ENCODE results near the gene NRG3.

NRG3 gene

GRCh38 chr10:82742898-82743297 lies 867.9 kb downstream of the NRG3 start:
- no peak for DNase-seq

- no peak for DNase-seq
Observed at GRCh38 chr10:82750538-82750937, 875.5 kb downstream of the NRG3 start.

GRCh38 chr10:82757397-82757796 lies 882.4 kb downstream of the NRG3 start:
- DNase-seq: no peak

- DNase-seq: no peak
Observed at GRCh38 chr10:82757901-82758300, 882.9 kb downstream of the NRG3 start.

- no peak for DNase-seq
Observed at GRCh38 chr10:82759050-82759449, 884.1 kb downstream of the NRG3 start.

- no peak for DNase-seq
Observed at GRCh38 chr10:82762641-82763040, 887.6 kb downstream of the NRG3 start.

GRCh38 chr10:82768040-82768439 lies 893.0 kb downstream of the NRG3 start:
- DNase-seq: no peak

- DNase-seq: no peak
Observed at GRCh38 chr10:82778908-82779307, 903.9 kb downstream of the NRG3 start.

GRCh38 chr10:82796510-82796909 lies 921.5 kb downstream of the NRG3 start:
- no peak for DNase-seq

GRCh38 chr10:82801289-82801688 lies 926.3 kb downstream of the NRG3 start:
- DNase-seq: no peak

- DNase-seq: no peak
Observed at GRCh38 chr10:82811621-82812020, 936.6 kb downstream of the NRG3 start.

- DNase-seq: no peak
Observed at GRCh38 chr10:82813856-82814255, 938.9 kb downstream of the NRG3 start.

GRCh38 chr10:82814635-82815034 lies 939.6 kb downstream of the NRG3 start:
- no peak for DNase-seq

GRCh38 chr10:82815680-82816079 lies 940.7 kb downstream of the NRG3 start:
- DNase-seq: no peak

GRCh38 chr10:82817676-82818422 lies 942.9 kb downstream of the NRG3 start:
- DNase-seq: no peak

- DNase-seq: no peak
Observed at GRCh38 chr10:82821043-82821442, 946.0 kb downstream of the NRG3 start.

- DNase-seq: no peak
Observed at GRCh38 chr10:82826132-82826531, 951.1 kb downstream of the NRG3 start.

GRCh38 chr10:82827901-82828300 lies 952.9 kb downstream of the NRG3 start:
- no peak for DNase-seq

GRCh38 chr10:82847242-82847641 lies 972.2 kb downstream of the NRG3 start:
- no peak for DNase-seq

GRCh38 chr10:82850191-82850590 lies 975.2 kb downstream of the NRG3 start:
- no peak for DNase-seq

- DNase-seq: no peak
Observed at GRCh38 chr10:82856957-82857613, 982.1 kb downstream of the NRG3 start.

- no peak for DNase-seq
Observed at GRCh38 chr10:82861889-82862288, 986.9 kb downstream of the NRG3 start.

GRCh38 chr10:82865366-82865765 lies 990.4 kb downstream of the NRG3 start:
- no peak for DNase-seq

GRCh38 chr10:82866424-82867020 lies 991.5 kb downstream of the NRG3 start:
- DNase-seq: no peak
